ENCODE measurements around the gene TMEM123.

DNA sequence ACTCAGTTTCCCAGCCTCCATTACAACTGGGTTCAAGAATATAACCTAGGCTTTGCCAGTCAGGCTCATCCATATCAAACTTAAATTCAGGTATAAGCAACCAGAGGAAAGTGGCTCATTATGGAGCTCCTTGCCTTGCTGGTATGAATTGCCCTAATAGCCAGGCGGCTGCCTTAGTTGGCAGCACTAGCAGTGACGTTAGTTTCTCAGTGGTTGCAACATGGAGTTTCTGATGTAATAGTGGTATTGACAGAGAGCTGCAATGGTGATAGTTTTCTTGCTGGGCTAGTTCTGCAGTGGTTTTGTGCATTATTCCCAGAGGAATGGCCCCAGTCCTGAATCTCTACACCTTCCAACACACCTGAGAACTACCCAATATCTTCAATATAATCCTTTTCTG, 3.8 kb upstream of the TMEM123 start:
- TF ChIP-seq CREB1 (IDR thresholded peaks at IDR 0.05; ENCODE audit: low read depth) (no peak), EP300 (IDR thresholded peaks at IDR 0.05; ENCODE audit: borderline replicate concordance) (no peak), MAX (IDR thresholded peaks at IDR 0.05) (no peak), ZBTB7A (IDR thresholded peaks at IDR 0.05; ENCODE audit: low read depth) (no peak), YY1 (IDR thresholded peaks at IDR 0.05; ENCODE audit: low read depth) (no peak)
- TF ChIP-seq, protein P1, sequence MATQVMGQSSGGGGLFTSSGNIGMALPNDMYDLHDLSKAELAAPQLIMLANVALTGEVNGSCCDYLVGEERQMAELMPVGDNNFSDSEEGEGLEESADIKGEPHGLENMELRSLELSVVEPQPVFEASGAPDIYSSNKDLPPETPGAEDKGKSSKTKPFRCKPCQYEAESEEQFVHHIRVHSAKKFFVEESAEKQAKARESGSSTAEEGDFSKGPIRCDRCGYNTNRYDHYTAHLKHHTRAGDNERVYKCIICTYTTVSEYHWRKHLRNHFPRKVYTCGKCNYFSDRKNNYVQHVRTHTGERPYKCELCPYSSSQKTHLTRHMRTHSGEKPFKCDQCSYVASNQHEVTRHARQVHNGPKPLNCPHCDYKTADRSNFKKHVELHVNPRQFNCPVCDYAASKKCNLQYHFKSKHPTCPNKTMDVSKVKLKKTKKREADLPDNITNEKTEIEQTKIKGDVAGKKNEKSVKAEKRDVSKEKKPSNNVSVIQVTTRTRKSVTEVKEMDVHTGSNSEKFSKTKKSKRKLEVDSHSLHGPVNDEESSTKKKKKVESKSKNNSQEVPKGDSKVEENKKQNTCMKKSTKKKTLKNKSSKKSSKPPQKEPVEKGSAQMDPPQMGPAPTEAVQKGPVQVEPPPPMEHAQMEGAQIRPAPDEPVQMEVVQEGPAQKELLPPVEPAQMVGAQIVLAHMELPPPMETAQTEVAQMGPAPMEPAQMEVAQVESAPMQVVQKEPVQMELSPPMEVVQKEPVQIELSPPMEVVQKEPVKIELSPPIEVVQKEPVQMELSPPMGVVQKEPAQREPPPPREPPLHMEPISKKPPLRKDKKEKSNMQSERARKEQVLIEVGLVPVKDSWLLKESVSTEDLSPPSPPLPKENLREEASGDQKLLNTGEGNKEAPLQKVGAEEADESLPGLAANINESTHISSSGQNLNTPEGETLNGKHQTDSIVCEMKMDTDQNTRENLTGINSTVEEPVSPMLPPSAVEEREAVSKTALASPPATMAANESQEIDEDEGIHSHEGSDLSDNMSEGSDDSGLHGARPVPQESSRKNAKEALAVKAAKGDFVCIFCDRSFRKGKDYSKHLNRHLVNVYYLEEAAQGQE (IDR thresholded peaks at IDR 0.05; ENCODE audit: low read depth): no peak
- TF ChIP-seq, protein P2, sequence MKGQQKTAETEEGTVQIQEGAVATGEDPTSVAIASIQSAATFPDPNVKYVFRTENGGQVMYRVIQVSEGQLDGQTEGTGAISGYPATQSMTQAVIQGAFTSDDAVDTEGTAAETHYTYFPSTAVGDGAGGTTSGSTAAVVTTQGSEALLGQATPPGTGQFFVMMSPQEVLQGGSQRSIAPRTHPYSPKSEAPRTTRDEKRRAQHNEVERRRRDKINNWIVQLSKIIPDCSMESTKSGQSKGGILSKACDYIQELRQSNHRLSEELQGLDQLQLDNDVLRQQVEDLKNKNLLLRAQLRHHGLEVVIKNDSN (IDR thresholded peaks at IDR 0.05): no peak

Measured in Ishikawa (cell line).